HG03457 (cell line): ENCODE data around the gene PHRF1.
"Not testable (repeated sequence)": the region's sequence is repeated elsewhere in the genome, so short reads cannot be mapped to it uniquely, and the experiment has no call there.

Source experiments
- ATAC-seq: cut with Tn5 transposase; IDR thresholded peaks from one replicate; pipeline ENCODE4 v1.9.1; 2021; ENCODE audit warnings: moderate number of reproducible peaks; ENCODE audit not compliant: unreplicated experiment

Gene PHRF1

GRCh38 chr11:650482-650881 lies 74.2 kb downstream of the PHRF1 start:
- ATAC-seq, result no peak

GRCh38 chr11:653136-653535 lies 76.9 kb downstream of the PHRF1 start:
- ATAC-seq, result not testable (repeated sequence)

GRCh38 chr11:653837-654236 lies 77.6 kb downstream of the PHRF1 start:
- no peak for ATAC-seq

GRCh38 chr11:654444-654843 lies 78.2 kb downstream of the PHRF1 start:
- not testable (repeated sequence) for ATAC-seq

- ATAC-seq, result no peak
These were observed 78.9 kb downstream of the PHRF1 start for GRCh38 chr11:655036-655726.

- ATAC-seq, result no peak
These were observed 80.2 kb downstream of the PHRF1 start for GRCh38 chr11:656426-656825.

- no peak for ATAC-seq
These were observed 80.6 kb downstream of the PHRF1 start for GRCh38 chr11:656866-657265.

- ATAC-seq, result no peak
These were observed 81.4 kb downstream of the PHRF1 start for GRCh38 chr11:657691-658126.

GRCh38 chr11:659532-660085 lies 83.3 kb downstream of the PHRF1 start:
- no peak for ATAC-seq

- no peak for ATAC-seq
These were observed 84.0 kb downstream of the PHRF1 start for GRCh38 chr11:660281-660680.

GRCh38 chr11:660681-661444 lies 84.6 kb downstream of the PHRF1 start:
- no peak for ATAC-seq
